Osteoblast (primary cell): ENCODE data around the gene RAMP2. TPM values are rescaled to one million over a fixed set of nuclear protein-coding genes. Genes with fewer than 3 reads are reported as not detected.

Experiments used
- DNase-seq: peaks from one replicate; pipeline ENCODE4 v3.0.0; 2011; ENCODE audit warnings: low spot score, mixed read lengths; ENCODE audit not compliant: insufficient read length; ENCODE audit errors: missing footprints
- H2AFZ ChIP-seq: 2 replicates; pipeline ENCODE4 v1.6.0; 2011; ENCODE audit warnings: mild to moderate bottlenecking, low read length
- H3K27ac ChIP-seq: 2 replicates; pipeline ENCODE4 v1.5.1; 2011; ENCODE audit warnings: mild to moderate bottlenecking, low read depth, low read length, moderate library complexity
- H3K27me3 ChIP-seq: 2 replicates; pipeline ENCODE4 v1.6.0; 2012; ENCODE audit warnings: mild to moderate bottlenecking, control low read depth, inconsistent platforms, low read length, moderate library complexity; ENCODE audit not compliant: insufficient read depth
- H3K36me3 ChIP-seq: 2 replicates; pipeline ENCODE4 v1.5.1; 2011; ENCODE audit warnings: mild to moderate bottlenecking, low read length, control low read depth, moderate library complexity; ENCODE audit not compliant: insufficient read depth
- H3K4me1 ChIP-seq: 2 replicates; pipeline ENCODE4 v1.5.1; 2011; ENCODE audit warnings: mild to moderate bottlenecking, low read length, control low read depth, moderate library complexity; ENCODE audit not compliant: insufficient read depth
- H3K4me2 ChIP-seq: 2 replicates; pipeline ENCODE4 v1.6.0; 2011; ENCODE audit warnings: mild to moderate bottlenecking, low read length; ENCODE audit not compliant: insufficient read depth
- H3K4me3 ChIP-seq: fragments of 200-600 bp; sonication (generic); 3 replicates; pipeline ENCODE4 v1.5.1; 2012; ENCODE audit warnings: mild to moderate bottlenecking, low read length, inconsistent platforms; ENCODE audit not compliant: insufficient read depth
- H3K79me2 ChIP-seq: 2 replicates; pipeline ENCODE4 v1.6.0; 2012; ENCODE audit warnings: mild to moderate bottlenecking, low read length, control low read depth, inconsistent platforms; ENCODE audit not compliant: insufficient read depth
- H3K9me3 ChIP-seq: 2 replicates; pipeline ENCODE4 v1.5.1; 2011; ENCODE audit warnings: low read depth, low read length, control low read depth
- H4K20me1 ChIP-seq: 2 replicates; pipeline ENCODE4 v1.6.0; 2012; ENCODE audit warnings: mild to moderate bottlenecking, low read length, control low read depth; ENCODE audit not compliant: insufficient read depth
- CTCF ChIP-seq: IDR thresholded peaks from 2 replicates; pipeline ENCODE4 v1.5.1; 2011; ENCODE audit warnings: mild to moderate bottlenecking, low read depth, low read length, moderate library complexity; ENCODE audit errors: extremely low read depth
- total RNA-seq: library from RNA; depleted of rRNA; stranded (reverse); fragments of >200 nt; gene quantifications from 2 replicates; pipeline ENCODE4 v1.2.3, GENCODE V29; 2012

The RAMP2 gene
- total RNA-seq, 1 donor, result not detected

DNA sequence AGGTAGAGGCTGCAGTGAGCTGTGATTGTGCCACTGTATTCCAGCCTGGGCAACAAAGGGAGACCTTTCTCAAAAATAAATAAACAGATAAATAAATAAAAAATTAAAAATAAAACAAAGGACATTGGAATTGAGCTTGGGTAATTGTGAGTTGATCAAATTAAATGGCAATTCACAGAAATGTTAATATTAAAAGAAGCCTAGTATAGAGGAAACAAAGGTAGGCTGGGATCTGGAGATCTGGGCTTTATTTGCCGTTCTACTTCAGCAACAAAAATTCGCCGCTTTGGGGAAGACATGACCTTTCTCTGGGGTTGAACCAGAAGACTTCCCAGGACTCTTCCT lies 11.9 kb downstream of the RAMP2 start:
- Histone ChIP-seq H3K27me3 (no peaks in the 10 kb centered on the region), H3K9me3 (no peaks in the 10 kb centered on the region), H3K4me1 (peaks cover 28% of the 10 kb centered on the region), H3K36me3 (peaks cover 25% of the 10 kb centered on the region), H4K20me1 (no peaks in the 10 kb centered on the region), H3K4me3 (peak overlapping the region; percentile 88), H2AFZ (peak overlapping the region; percentile 95), H3K79me2 (peaks cover 7% of the 10 kb centered on the region), H3K4me2 (peak overlapping the region; percentile 98), H3K27ac (peak overlapping the region; percentile 86)
- no peak for DNase-seq
- no peak for TF ChIP-seq CTCF

DNA sequence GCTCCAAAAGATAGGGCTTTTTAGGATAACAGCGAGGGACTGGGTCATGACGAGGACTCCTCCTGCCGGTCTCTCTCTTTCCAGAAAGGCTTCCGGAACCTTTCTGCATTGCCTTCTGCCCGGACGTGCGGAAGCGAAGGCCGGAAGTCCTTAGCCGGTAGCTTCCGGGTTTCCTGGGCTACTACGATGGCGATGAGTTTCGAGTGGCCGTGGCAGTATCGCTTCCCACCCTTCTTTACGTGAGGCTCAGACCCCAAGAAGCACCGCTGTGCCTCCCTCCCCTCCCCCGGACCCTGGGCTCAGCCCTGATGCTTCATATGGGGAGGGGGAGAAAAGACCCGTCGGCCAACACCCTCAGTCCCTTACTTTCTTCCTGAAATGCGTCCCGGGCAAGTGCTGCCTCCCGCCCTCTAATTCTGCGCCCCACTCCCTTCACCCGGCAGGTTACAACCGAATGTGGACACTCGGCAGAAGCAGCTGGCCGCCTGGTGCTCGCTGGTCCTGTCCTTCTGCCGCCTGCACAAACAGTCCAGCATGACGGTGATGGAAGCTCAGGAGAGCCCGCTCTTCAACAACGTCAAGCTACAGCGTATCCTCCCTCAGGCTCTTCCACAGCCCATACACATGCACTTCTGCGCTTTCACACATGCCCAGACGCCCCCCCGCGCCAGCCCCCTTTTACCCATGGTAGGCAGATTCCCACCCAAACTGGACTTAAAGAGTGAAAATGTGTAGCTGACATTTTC lies 12.4 kb downstream of the RAMP2 start, which contains the start of gene VPS25:
Gene VPS25 (plus strand): TSS at position 160 of the 746 bp plus-strand sequence. CDS start 27 bp downstream, at position 187.
- peak within 1 kb of the TSS; percentile 95 for H2AFZ ChIP-seq
- no peaks in the 10 kb centered on the region for H3K27me3 ChIP-seq
- H3K79me2 ChIP-seq, result peaks cover 7% of the 10 kb centered on the region
- H3K4me1 ChIP-seq, result peaks cover 28% of the 10 kb centered on the region
- H4K20me1 ChIP-seq, result no peaks in the 10 kb centered on the region
- H3K36me3 ChIP-seq, result peaks cover 27% of the 10 kb centered on the region
- TF ChIP-seq CTCF, result peak; percentile 15
- DNase-seq, result peak; percentile 98
- peak within 1 kb of the TSS; percentile 98 for H3K4me2 ChIP-seq
- H3K27ac ChIP-seq, result peak within 1 kb of the TSS; percentile 86
- H3K9me3 ChIP-seq, result no peaks in the 10 kb centered on the region
- peak within 1 kb of the TSS; percentile 88 for H3K4me3 ChIP-seq

GRCh38 chr17:42774066-42774745 lies 13.2 kb downstream of the RAMP2 start:
- peak overlapping the region; percentile 98 for H3K4me2 ChIP-seq
- DNase-seq, result peak; percentile 71
- TF ChIP-seq CTCF, result no peak
- peak overlapping the region; percentile 88 for H3K4me3 ChIP-seq
- no peaks in the 10 kb centered on the region for H4K20me1 ChIP-seq
- peaks cover 7% of the 10 kb centered on the region for H3K79me2 ChIP-seq
- H2AFZ ChIP-seq, result peak overlapping the region; percentile 95
- no peaks in the 10 kb centered on the region for H3K9me3 ChIP-seq
- peaks cover 28% of the 10 kb centered on the region for H3K4me1 ChIP-seq
- H3K36me3 ChIP-seq, result peaks cover 34% of the 10 kb centered on the region
- no peaks in the 10 kb centered on the region for H3K27me3 ChIP-seq
- H3K27ac ChIP-seq, result peak overlapping the region; percentile 86

- peak overlapping the region; percentile 17 for H3K4me2 ChIP-seq
- TF ChIP-seq CTCF, result no peak
- peaks cover 36% of the 10 kb centered on the region for H3K36me3 ChIP-seq
- H3K4me1 ChIP-seq, result peaks cover 35% of the 10 kb centered on the region
- H4K20me1 ChIP-seq, result peaks cover 3% of the 10 kb centered on the region
- DNase-seq, result peak; percentile 88
- no peaks in the 10 kb centered on the region for H3K27me3 ChIP-seq
- H3K4me3 ChIP-seq, result no peak overlapping the region
- no peaks in the 10 kb centered on the region for H3K9me3 ChIP-seq
- no peak overlapping the region for H2AFZ ChIP-seq
- peaks cover 7% of the 10 kb centered on the region for H3K79me2 ChIP-seq
- peak overlapping the region; percentile 63 for H3K27ac ChIP-seq
These were observed 14.6 kb downstream of the RAMP2 start for GRCh38 chr17:42775534-42776098.
